ENCODE results near the gene HYAL3.

Gene HYAL3

DNA sequence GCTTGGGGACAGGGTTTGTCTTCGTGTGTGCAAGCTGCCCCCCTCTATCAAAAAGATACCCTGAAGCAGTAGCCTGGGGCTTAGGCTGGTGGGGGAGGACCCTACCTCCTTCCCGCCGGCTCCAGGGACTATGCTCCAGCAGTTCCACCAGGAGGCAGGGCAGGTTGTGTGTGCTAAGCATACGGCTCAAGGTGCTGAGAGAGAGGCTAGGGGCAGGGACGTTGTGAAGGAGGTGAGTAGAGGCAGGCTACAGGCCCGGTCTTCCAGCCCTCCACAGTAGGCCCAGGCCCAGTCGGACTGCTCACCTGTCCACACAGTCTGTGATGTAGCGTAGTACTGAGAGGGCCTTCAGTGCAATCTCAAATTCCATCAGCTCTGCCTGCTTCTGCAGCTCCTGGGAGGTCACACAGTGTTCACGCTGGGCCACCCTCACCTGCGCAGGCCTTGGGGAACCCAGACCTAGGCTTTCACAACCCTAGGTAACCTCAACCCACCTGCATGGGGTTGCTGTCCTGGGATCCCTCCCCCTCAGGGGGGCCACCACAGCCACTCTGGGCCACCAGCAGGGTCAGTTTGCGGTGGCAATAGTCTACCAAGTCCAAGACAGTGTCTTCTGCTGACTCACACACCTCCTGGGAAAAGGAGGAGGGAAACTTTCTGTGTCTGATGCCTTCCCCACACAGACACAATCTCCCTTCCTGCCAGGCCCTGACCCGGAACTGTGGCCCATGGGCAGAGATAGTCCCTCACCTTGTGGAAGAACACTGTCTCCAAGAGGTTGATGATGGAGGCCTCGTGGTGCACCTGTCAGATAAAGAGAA is 43.8 kb upstream of the HYAL3 start:
- Histone ChIP-seq H3K4me3 (ENCODE audit: low read depth, low read length) (no peak overlapping the region), H3K4me1 (ENCODE audit: control insufficient read depth in 1 of 2, insufficient read depth in 2 of 2, low read length in 2 of 2) (peaks cover 14 to 17% of the 10 kb centered on the region in 2 experiments), H3K79me2 (ENCODE audit: control insufficient read depth, insufficient read depth, low read length, poor library complexity) (no peaks in the 10 kb centered on the region), H2BK12ac (ENCODE audit: low read length) (no peak overlapping the region), H3K27ac (ENCODE audit: low read depth, low read length) (no peak overlapping the region), H3K27me3 (ENCODE audit: insufficient read depth, low read length) (peaks cover 31% of the 10 kb centered on the region), H3K79me1 (ENCODE audit: low read length) (no peaks in the 10 kb centered on the region), H3K23ac (ENCODE audit: low read length) (no peak overlapping the region), H3K9me3 (ENCODE audit: insufficient read depth, low read depth, low read length) (peaks cover 7% of the 10 kb centered on the region), H4K91ac (ENCODE audit: low read depth, low read length) (no peak overlapping the region), H4K12ac (ENCODE audit: low read depth, low read length) (no peak overlapping the region), H3K14ac (ENCODE audit: low read length) (no peak overlapping the region), H2AFZ (ENCODE audit: insufficient read depth, low read length, poor library complexity) (no peak overlapping the region), H4K8ac (ENCODE audit: low read depth, low read length) (no peak overlapping the region), H2BK120ac (ENCODE audit: insufficient read depth, low read length, poor library complexity) (no peak overlapping the region), H3K36me3 (ENCODE audit: control insufficient read depth in 1 of 2, insufficient read depth in 2 of 2, low read length in 2 of 2) (peaks cover 3 to 4% of the 10 kb centered on the region in 2 experiments), H3K9ac (ENCODE audit: low read length) (no peak overlapping the region), H2AK5ac (ENCODE audit: low read length) (no peak overlapping the region), H3K4ac (ENCODE audit: low read depth, low read length) (no peak overlapping the region), H2BK5ac (ENCODE audit: low read depth, low read length, poor library complexity) (no peak overlapping the region), H3K18ac (ENCODE audit: low read length) (no peak overlapping the region), H3K4me2 (ENCODE audit: low read length) (no peak overlapping the region)
- DNase-seq, result peak in 1 of 2 donors; percentile 25
- WGBS (ENCODE audit: extremely low coverage, insufficient coverage, insufficient read length), result no CpG with 5 or more reads among the region's 13 CpGs

DNA sequence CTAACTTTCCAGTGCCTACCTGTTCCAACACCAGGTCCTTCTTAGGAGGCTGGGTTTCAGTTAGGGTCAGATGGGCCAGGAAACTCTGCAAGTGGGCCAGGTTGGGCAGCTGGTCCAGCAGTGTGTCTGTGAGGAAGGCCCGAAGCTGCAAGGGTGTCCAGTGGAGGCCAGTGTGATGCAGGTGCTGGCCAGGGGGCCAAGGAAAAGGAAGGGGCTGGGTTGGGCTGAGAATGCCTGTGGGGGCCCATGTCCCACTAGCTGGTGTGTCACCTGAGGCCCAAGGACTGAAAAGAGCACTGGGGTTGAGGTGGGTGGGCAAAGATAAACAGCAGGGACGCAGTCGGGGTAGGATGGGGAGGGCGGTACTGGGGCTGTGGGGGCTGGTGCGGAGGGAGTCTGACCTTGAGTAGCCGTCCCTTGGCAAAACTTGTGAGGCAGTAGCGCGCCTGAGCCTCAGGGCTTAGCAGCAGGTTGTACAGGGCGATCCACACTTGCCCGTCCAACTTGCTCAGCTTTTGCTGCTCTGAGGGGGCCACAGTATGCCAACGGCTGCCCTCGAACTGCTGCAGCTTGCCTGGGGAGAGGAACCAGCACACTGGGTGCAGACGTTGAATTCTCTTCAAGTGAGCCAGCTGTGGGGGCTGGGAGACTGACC is 42.9 kb upstream of the HYAL3 start:
- WGBS (ENCODE audit: extremely low coverage, insufficient coverage, insufficient read length), result no CpG with 5 or more reads among the region's 13 CpGs

DNA sequence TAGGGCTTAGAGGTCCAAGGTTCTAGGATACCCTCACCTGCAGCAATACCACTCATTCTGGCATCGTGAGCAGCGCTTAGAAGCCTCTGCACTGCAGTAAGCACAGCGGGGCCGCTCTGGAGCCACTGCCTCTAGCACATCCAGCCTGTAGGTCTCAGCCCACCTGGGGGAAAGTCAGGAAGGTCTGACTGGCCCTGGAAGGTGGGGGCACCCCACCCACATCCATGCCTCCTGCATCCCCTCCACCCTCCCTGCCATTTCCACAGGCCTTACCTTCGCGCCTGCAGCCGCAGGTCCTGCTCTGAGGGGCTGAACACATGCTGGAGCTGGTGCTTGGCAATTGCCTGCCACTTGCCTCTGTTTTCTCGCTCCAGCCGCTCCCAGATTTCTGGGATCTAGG is 42.3 kb upstream of the HYAL3 start:
- Histone ChIP-seq H2BK5ac (ENCODE audit: low read depth, low read length, poor library complexity) (no peak overlapping the region), H3K79me1 (ENCODE audit: low read length) (peaks cover 11% of the 10 kb centered on the region), H3K23ac (ENCODE audit: low read length) (no peak overlapping the region), H4K12ac (ENCODE audit: low read depth, low read length) (no peak overlapping the region), H2AFZ (ENCODE audit: insufficient read depth, low read length, poor library complexity) (no peak overlapping the region), H4K8ac (ENCODE audit: low read depth, low read length) (no peak overlapping the region), H3K4me2 (ENCODE audit: low read length) (no peak overlapping the region), H3K14ac (ENCODE audit: low read length) (no peak overlapping the region), H3K9ac (ENCODE audit: low read length) (no peak overlapping the region), H3K4ac (ENCODE audit: low read depth, low read length) (no peak overlapping the region), H2BK120ac (ENCODE audit: insufficient read depth, low read length, poor library complexity) (no peak overlapping the region), H3K9me3 (ENCODE audit: insufficient read depth, low read depth, low read length) (peaks cover 6% of the 10 kb centered on the region), H3K18ac (ENCODE audit: low read length) (no peak overlapping the region), H3K27ac (ENCODE audit: low read depth, low read length) (no peak overlapping the region), H4K91ac (ENCODE audit: low read depth, low read length) (no peak overlapping the region), H3K27me3 (ENCODE audit: insufficient read depth, low read length) (peaks cover 31% of the 10 kb centered on the region), H3K4me1 (ENCODE audit: control insufficient read depth in 1 of 2, insufficient read depth in 2 of 2, low read length in 2 of 2) (peaks cover 19 to 21% of the 10 kb centered on the region in 2 experiments), H3K36me3 (ENCODE audit: control insufficient read depth in 1 of 2, insufficient read depth in 2 of 2, low read length in 2 of 2) (no peaks in the 10 kb centered on the region), H2AK5ac (ENCODE audit: low read length) (no peak overlapping the region), H3K4me3 (ENCODE audit: low read depth, low read length) (no peak overlapping the region), H3K79me2 (ENCODE audit: control insufficient read depth, insufficient read depth, low read length, poor library complexity) (peaks cover 9% of the 10 kb centered on the region), H2BK12ac (ENCODE audit: low read length) (no peak overlapping the region)
- WGBS (ENCODE audit: extremely low coverage, insufficient coverage, insufficient read length), result no CpG with 5 or more reads among the region's 9 CpGs
- DNase-seq, result no peak

More for the DNA sequence above, 42.9 kb upstream of the HYAL3 start:
- no peak overlapping the region for H3K23ac ChIP-seq (ENCODE audit: low read length)
- H2AK5ac ChIP-seq (ENCODE audit: low read length), result no peak overlapping the region
- DNase-seq, result no peak
- H4K91ac ChIP-seq (ENCODE audit: low read depth, low read length), result no peak overlapping the region
- H3K4ac ChIP-seq (ENCODE audit: low read depth, low read length), result no peak overlapping the region
- peaks cover 4% of the 10 kb centered on the region for H3K79me2 ChIP-seq (ENCODE audit: control insufficient read depth, insufficient read depth, low read length, poor library complexity)
- no peak overlapping the region for H4K12ac ChIP-seq (ENCODE audit: low read depth, low read length)
- no peak overlapping the region for H3K27ac ChIP-seq (ENCODE audit: low read depth, low read length)
- H3K9me3 ChIP-seq (ENCODE audit: insufficient read depth, low read depth, low read length), result peaks cover 6% of the 10 kb centered on the region
- no peak overlapping the region for H3K4me2 ChIP-seq (ENCODE audit: low read length)
- H3K4me3 ChIP-seq (ENCODE audit: low read depth, low read length), result no peak overlapping the region
- H2BK5ac ChIP-seq (ENCODE audit: low read depth, low read length, poor library complexity), result no peak overlapping the region
- H2BK120ac ChIP-seq (ENCODE audit: insufficient read depth, low read length, poor library complexity), result no peak overlapping the region
- peaks cover 5% of the 10 kb centered on the region for H3K79me1 ChIP-seq (ENCODE audit: low read length)
- no peak overlapping the region for H3K18ac ChIP-seq (ENCODE audit: low read length)
- no peak overlapping the region for H3K14ac ChIP-seq (ENCODE audit: low read length)
- peaks cover 31% of the 10 kb centered on the region for H3K27me3 ChIP-seq (ENCODE audit: insufficient read depth, low read length)
- no peaks in the 10 kb centered on the region for H3K36me3 ChIP-seq (ENCODE audit: control insufficient read depth in 1 of 2, insufficient read depth in 2 of 2, low read length in 2 of 2)
- H4K8ac ChIP-seq (ENCODE audit: low read depth, low read length), result no peak overlapping the region
- no peak overlapping the region for H3K9ac ChIP-seq (ENCODE audit: low read length)
- H2BK12ac ChIP-seq (ENCODE audit: low read length), result no peak overlapping the region
- peaks cover 19 to 21% of the 10 kb centered on the region in 2 experiments for H3K4me1 ChIP-seq (ENCODE audit: control insufficient read depth in 1 of 2, insufficient read depth in 2 of 2, low read length in 2 of 2)
- H2AFZ ChIP-seq (ENCODE audit: insufficient read depth, low read length, poor library complexity), result no peak overlapping the region

DNA sequence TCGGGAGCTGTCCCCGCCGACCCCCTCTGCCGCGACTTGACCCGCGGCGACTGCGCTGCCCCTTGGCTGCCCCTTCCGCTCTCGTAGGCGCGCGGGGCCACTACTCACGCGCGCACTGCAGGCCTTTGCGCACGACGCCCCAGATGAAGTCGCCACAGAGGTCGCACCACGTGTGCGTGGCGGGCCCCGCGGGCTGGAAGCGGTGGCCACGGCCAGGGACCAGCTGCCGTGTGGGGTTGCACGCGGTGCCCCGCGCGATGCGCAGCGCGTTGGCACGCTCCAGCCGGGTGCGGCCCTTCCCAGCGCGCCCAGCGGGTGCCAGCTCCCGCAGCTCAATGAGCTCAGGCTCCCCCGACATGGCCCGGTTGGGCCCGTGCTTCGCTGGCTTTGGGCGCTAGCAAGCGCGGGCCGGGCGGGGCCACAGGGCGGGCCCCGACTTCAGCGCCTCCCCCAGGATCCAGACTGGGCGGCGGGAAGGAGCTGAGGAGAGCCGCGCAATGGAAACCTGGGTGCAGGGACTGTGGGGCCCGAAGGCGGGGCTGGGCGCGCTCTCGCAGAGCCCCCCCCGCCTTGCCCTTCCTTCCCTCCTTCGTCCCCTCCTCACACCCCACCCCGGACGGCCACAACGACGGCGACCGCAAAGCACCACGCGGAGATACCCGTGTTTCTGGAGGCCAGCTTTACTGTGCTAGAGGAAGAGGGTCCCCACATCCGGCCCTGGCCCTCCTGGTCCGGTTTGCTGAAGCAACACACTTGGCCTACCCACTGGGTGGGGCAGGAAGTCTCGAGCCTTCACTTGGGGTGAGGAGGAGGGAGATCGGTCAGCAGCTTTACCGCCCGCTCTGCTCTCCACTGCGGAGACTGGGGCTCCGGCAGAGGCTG is 41.5 kb upstream of the HYAL3 start, which contains the start of gene RASSF1:
Gene RASSF1 (minus strand): TSS at position 389 of the 882 bp plus-strand sequence. CDS start 31 bp downstream, at position 358.
- H3K9ac ChIP-seq (ENCODE audit: low read length), result no peak within 1 kb of the TSS
- no peak within 1 kb of the TSS for H3K18ac ChIP-seq (ENCODE audit: low read length)
- DNase-seq, result no peak
- H4K12ac ChIP-seq (ENCODE audit: low read depth, low read length), result no peak within 1 kb of the TSS
- no peak within 1 kb of the TSS for H4K91ac ChIP-seq (ENCODE audit: low read depth, low read length)
- H3K79me2 ChIP-seq (ENCODE audit: control insufficient read depth, insufficient read depth, low read length, poor library complexity), result peaks cover 14% of the 10 kb centered on the region
- peak within 1 kb of the TSS; percentile 59 for H3K4me2 ChIP-seq (ENCODE audit: low read length)
- peaks cover 31% of the 10 kb centered on the region for H3K27me3 ChIP-seq (ENCODE audit: insufficient read depth, low read length)
- H2BK120ac ChIP-seq (ENCODE audit: insufficient read depth, low read length, poor library complexity), result no peak within 1 kb of the TSS
- H2BK5ac ChIP-seq (ENCODE audit: low read depth, low read length, poor library complexity), result no peak within 1 kb of the TSS
- peaks cover 19 to 23% of the 10 kb centered on the region in 2 experiments for H3K4me1 ChIP-seq (ENCODE audit: control insufficient read depth in 1 of 2, insufficient read depth in 2 of 2, low read length in 2 of 2)
- H2BK12ac ChIP-seq (ENCODE audit: low read length), result no peak within 1 kb of the TSS
- WGBS (ENCODE audit: extremely low coverage, insufficient coverage, insufficient read length), result no CpG with 5 or more reads among the region's 85 CpGs
- H2AFZ ChIP-seq (ENCODE audit: insufficient read depth, low read length, poor library complexity), result peak within 1 kb of the TSS; percentile 13
- no peak within 1 kb of the TSS for H4K8ac ChIP-seq (ENCODE audit: low read depth, low read length)
- H2AK5ac ChIP-seq (ENCODE audit: low read length), result no peak within 1 kb of the TSS
- H3K79me1 ChIP-seq (ENCODE audit: low read length), result peaks cover 12% of the 10 kb centered on the region
- H3K27ac ChIP-seq (ENCODE audit: low read depth, low read length), result no peak within 1 kb of the TSS
- peak within 1 kb of the TSS; percentile 46 for H3K4me3 ChIP-seq (ENCODE audit: low read depth, low read length)
- no peak within 1 kb of the TSS for H3K4ac ChIP-seq (ENCODE audit: low read depth, low read length)
- H3K14ac ChIP-seq (ENCODE audit: low read length), result no peak within 1 kb of the TSS
- peaks cover 0 to 2% of the 10 kb centered on the region in 2 experiments for H3K36me3 ChIP-seq (ENCODE audit: control insufficient read depth in 1 of 2, insufficient read depth in 2 of 2, low read length in 2 of 2)
- H3K9me3 ChIP-seq (ENCODE audit: insufficient read depth, low read depth, low read length), result peaks cover 6% of the 10 kb centered on the region
- H3K23ac ChIP-seq (ENCODE audit: low read length), result no peak within 1 kb of the TSS
